Upper lobe of left lung (tissue), 6 donors: Measurements from ENCODE around the gene ALDH3A1. TPM values are rescaled to one million over a fixed set of nuclear protein-coding genes. Genes with fewer than 3 reads are reported as not detected.

Experiments
- ATAC-seq, 2 donors: fragments of 200-7000 bp; cut with Tn5 transposase; one replicate each; pipeline ENCODE4 v1.9.1; 2022; ENCODE audit warnings: mild to moderate bottlenecking in 2 of 2, moderate library complexity in 2 of 2; ENCODE audit not compliant: low FRiP score in 2 of 2
- DNase-seq, 2 donors: peaks; one replicate each; pipeline ENCODE4 v3.0.0-alpha.2; 2019 to 2020
- H3K27ac ChIP-seq, 4 donors: fragments of 200-600 bp; sonication (generic); one replicate each; pipeline ENCODE4 v1.5.1; 2016 to 2019
- H3K27me3 ChIP-seq, 4 donors: fragments of 200-600 bp; sonication (generic); one replicate each; pipeline ENCODE4 v1.5.1; 2017 to 2019
- H3K36me3 ChIP-seq, 4 donors: fragments of 200-600 bp; sonication (generic); one replicate each; pipeline ENCODE4 v1.5.1; 2016 to 2019
- H3K4me1 ChIP-seq, 4 donors: fragments of 200-600 bp; sonication (generic); one replicate each; pipeline ENCODE4 v1.5.1; 2018 to 2019
- H3K4me3 ChIP-seq, 4 donors: fragments of 200-600 bp; sonication (generic); one replicate each; pipeline ENCODE4 v1.5.1; 2017 to 2019; ENCODE audit warnings: mild to moderate bottlenecking in 2 of 4, moderate library complexity in 1 of 4
- H3K9me3 ChIP-seq, 4 donors: fragments of 200-600 bp; sonication (generic); one replicate each; pipeline ENCODE4 v1.5.1; 2018 to 2019
- EP300 ChIP-seq, 4 donors: sonication (generic); formaldehyde crosslinking; IDR thresholded peaks; one replicate each; pipeline ENCODE4 v1.5.1; 2017; ENCODE audit warnings: antibody characterized with exemption in 4 of 4, control low read depth in 2 of 4
- POLR2A ChIP-seq, 4 donors: fragments of 450-650 bp; IDR thresholded peaks; one replicate each; pipeline ENCODE4 v1.5.1; 2016 to 2017; ENCODE audit warnings: antibody characterized with exemption in 4 of 4, mild to moderate bottlenecking in 2 of 4
- POLR2AphosphoS5 ChIP-seq, 2 donors: sonication (generic); formaldehyde crosslinking; IDR thresholded peaks; one replicate each; pipeline ENCODE4 v1.5.1; 2017; ENCODE audit warnings: antibody characterized with exemption in 2 of 2
- WGBS, 2 donors: methylation state at CpG; one replicate each; pipeline ENCODE4 v1.1.5; 2017 to 2018; 5-methylcytosine and 5-hydroxymethylcytosine counted together
- total RNA-seq, 6 donors: library from RNA; depleted of rRNA in 4 of 6; stranded (reverse); fragments of >200 nt in 4 of 6; gene quantifications; one replicate each; pipeline versions ENCODE4 v1.1.0 to v1.2.1, GENCODE V29; 2016 to 2021
- TF ChIP-seq, protein P1 (sequence below), 6 experiments: fragments of 450-650 bp in 4 of 6; fragments of 200-600 bp in 2 of 6; sonication (generic) in 2 of 6; IDR thresholded peaks; one replicate each; pipeline ENCODE4 v1.5.1; 2016 to 2019; ENCODE audit warnings: antibody characterized with exemption in 6 of 6
- donor health status: DM: no; HTN: no; CAD: no; lungs with moderate emphysema.
- donor health status: DM: no; HTN: yes; CAD: no; lungs with severe emphysema.

Gene ALDH3A1
- total RNA-seq, 6 donors from 2014 or later = 2.4 to 72.8 (median 9.1) TPM

DNA sequence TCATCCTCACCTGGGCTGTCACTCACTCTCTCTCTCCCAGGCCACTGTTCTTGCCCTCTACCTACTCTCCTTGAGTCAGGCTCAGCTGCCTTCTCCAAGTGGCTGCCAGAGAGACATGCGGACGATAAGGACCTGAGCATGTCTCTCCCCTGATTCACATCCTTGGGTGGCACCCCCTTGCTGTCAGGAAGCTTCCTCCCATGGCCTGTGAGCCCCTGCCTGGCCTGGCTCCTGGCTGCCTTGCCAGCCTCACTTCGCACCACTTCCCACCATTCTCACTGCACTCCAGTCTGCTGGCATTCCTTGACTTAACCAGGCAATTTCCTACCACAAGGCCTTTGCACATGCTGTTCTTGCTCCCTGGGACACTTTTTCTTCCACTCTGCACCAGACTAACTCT is 2.7 kb upstream of the ALDH3A1 start:
- ATAC-seq (no peak), DNase-seq (no peak)
- Histone ChIP-seq H3K9me3 (no peaks in the 10 kb centered on the region), H3K4me1 (peaks cover 0 to 28% (median 15%) of the 10 kb centered on the region in 4 donors), H3K27ac (peak overlapping the region in 1 of 4 donors; percentile 24), H3K27me3 (no peaks in the 10 kb centered on the region), H3K36me3 (no peaks in the 10 kb centered on the region), H3K4me3 (no peak overlapping the region)
- TF ChIP-seq EP300 (IDR thresholded peaks at IDR 0.05) = no peak
- TF ChIP-seq POLR2A (IDR thresholded peaks at IDR 0.05) = no peak
- TF ChIP-seq, protein P1, sequence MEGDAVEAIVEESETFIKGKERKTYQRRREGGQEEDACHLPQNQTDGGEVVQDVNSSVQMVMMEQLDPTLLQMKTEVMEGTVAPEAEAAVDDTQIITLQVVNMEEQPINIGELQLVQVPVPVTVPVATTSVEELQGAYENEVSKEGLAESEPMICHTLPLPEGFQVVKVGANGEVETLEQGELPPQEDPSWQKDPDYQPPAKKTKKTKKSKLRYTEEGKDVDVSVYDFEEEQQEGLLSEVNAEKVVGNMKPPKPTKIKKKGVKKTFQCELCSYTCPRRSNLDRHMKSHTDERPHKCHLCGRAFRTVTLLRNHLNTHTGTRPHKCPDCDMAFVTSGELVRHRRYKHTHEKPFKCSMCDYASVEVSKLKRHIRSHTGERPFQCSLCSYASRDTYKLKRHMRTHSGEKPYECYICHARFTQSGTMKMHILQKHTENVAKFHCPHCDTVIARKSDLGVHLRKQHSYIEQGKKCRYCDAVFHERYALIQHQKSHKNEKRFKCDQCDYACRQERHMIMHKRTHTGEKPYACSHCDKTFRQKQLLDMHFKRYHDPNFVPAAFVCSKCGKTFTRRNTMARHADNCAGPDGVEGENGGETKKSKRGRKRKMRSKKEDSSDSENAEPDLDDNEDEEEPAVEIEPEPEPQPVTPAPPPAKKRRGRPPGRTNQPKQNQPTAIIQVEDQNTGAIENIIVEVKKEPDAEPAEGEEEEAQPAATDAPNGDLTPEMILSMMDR (IDR thresholded peaks at IDR 0.05) = no peak
- no peak for TF ChIP-seq POLR2AphosphoS5 (IDR thresholded peaks at IDR 0.05)
- WGBS, 2 donors = 79 to 88% methylated on average over 2 to 3 of the region's 3 CpGs

DNA sequence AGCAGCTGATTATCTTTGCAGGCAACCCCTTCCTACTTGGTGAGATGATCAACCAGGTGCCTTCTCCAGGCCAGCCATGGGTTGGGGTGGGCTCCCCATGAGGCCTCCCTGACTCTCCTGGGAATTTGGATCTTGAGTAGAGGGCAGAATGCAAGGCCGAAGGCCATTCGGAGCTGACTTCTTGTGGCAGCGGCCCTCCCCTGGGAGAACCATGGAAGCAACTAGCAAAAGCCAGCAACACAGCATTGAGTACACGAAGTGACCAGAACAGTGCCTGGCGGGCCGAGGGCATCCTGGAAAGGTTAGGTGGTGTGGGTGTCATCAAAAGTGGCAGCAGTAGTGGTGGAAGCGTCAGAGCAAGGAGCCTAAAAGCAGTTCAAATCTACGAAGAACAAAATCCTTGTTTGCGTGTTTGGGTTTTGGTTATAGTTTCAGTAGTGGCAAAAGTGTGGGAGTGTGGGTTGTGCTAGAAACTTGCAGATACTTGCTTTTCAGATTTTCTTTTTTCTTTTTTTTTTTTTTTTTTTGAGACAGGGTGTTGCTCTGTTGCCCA is 2.0 kb upstream of the ALDH3A1 start:
- Histone ChIP-seq H3K4me1 (peaks cover 3 to 32% (median 21%) of the 10 kb centered on the region in 4 donors), H3K36me3 (no peaks in the 10 kb centered on the region), H3K4me3 (no peak overlapping the region), H3K27me3 (no peaks in the 10 kb centered on the region), H3K9me3 (no peaks in the 10 kb centered on the region), H3K27ac (no peak overlapping the region)
- WGBS, 2 donors = 85 to 95% methylated on average over 9 of the region's 9 CpGs
- TF ChIP-seq POLR2AphosphoS5 (IDR thresholded peaks at IDR 0.05) (no peak), POLR2A (IDR thresholded peaks at IDR 0.05) (no peak), EP300 (IDR thresholded peaks at IDR 0.05) (no peak)
- TF ChIP-seq, protein P1 (IDR thresholded peaks at IDR 0.05) = no peak
- DNase-seq = no peak
- ATAC-seq = no peak

DNA sequence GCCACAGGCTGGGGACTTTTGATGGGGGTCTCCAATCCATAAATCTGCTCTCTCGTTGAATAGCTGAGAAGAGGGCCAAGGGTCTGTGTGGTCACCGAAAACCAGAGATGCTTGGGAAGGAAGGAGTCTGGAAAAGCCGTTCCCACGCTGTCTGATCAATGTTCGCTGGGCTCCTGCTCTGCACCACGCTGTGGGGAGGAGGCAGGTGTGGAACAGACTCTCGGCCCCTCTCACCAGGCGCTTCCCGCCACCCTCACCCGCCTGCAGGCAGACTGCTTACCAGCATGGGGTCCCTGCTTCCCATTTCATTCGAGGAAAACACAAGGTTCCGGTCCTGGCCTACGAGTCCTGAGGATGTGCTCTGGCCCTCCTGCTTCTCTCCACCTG is 702 bp upstream of the ALDH3A1 start:
- H3K4me3 ChIP-seq = no peak overlapping the region
- no peaks in the 10 kb centered on the region for H3K36me3 ChIP-seq
- TF ChIP-seq POLR2A (IDR thresholded peaks at IDR 0.05) = no peak
- TF ChIP-seq, protein P1 (IDR thresholded peaks at IDR 0.05) = no peak
- TF ChIP-seq POLR2AphosphoS5 (IDR thresholded peaks at IDR 0.05) = no peak
- DNase-seq = no peak
- no peaks in the 10 kb centered on the region for H3K27me3 ChIP-seq
- no peak for ATAC-seq
- H3K9me3 ChIP-seq = no peaks in the 10 kb centered on the region
- peak overlapping the region in 2 of 4 donors; percentile 37 to 50 for H3K27ac ChIP-seq
- peaks cover 5 to 42% (median 28%) of the 10 kb centered on the region in 4 donors for H3K4me1 ChIP-seq
- WGBS, 2 donors = 70 to 83% methylated on average over 5 to 13 of the region's 13 CpGs

- peaks cover 5 to 29% (median 16%) of the 10 kb centered on the region in 4 donors for H3K4me1 ChIP-seq
- H3K9me3 ChIP-seq = no peaks in the 10 kb centered on the region
- TF ChIP-seq, protein P1 (IDR thresholded peaks at IDR 0.05) = no peak
- no peak for TF ChIP-seq POLR2A (IDR thresholded peaks at IDR 0.05)
- TF ChIP-seq POLR2AphosphoS5 (IDR thresholded peaks at IDR 0.05) = no peak
- no peak for TF ChIP-seq EP300 (IDR thresholded peaks at IDR 0.05)
- no peak overlapping the region for H3K4me3 ChIP-seq
- 88 to 89% methylated on average over 9 to 13 of the region's 13 CpGs for WGBS, 2 donors
- no peak for ATAC-seq
- DNase-seq = no peak
- H3K27ac ChIP-seq = no peak overlapping the region
- no peaks in the 10 kb centered on the region for H3K27me3 ChIP-seq
- H3K36me3 ChIP-seq = no peaks in the 10 kb centered on the region
Observed at GRCh38 chr17:19747159-19747719, 859 bp downstream of the ALDH3A1 start.

GRCh38 chr17:19746517-19746916 is 1.6 kb downstream of the ALDH3A1 start:
- Histone ChIP-seq H3K4me1 (peaks cover 5 to 26% (median 15%) of the 10 kb centered on the region in 4 donors), H3K27me3 (no peaks in the 10 kb centered on the region), H3K36me3 (no peaks in the 10 kb centered on the region), H3K9me3 (no peaks in the 10 kb centered on the region), H3K27ac (no peak overlapping the region), H3K4me3 (no peak overlapping the region)
- 82 to 92% methylated on average over 20 of the region's 20 CpGs for WGBS, 2 donors
- TF ChIP-seq, protein P1 (IDR thresholded peaks at IDR 0.05) = no peak
- TF ChIP-seq POLR2AphosphoS5 (IDR thresholded peaks at IDR 0.05) = no peak
- TF ChIP-seq EP300 (IDR thresholded peaks at IDR 0.05) = no peak
- TF ChIP-seq POLR2A (IDR thresholded peaks at IDR 0.05) = no peak
- ATAC-seq (no peak), DNase-seq (no peak)
